GM12874 (cell line): ENCODE results near the gene NEK4.

ENCODE experiments used
- TF ChIP-seq, protein P1 (sequence below): IDR thresholded peaks from 2 replicates; pipeline ENCODE4 v1.5.1; 2011; ENCODE audit warnings: low read depth, mild to moderate bottlenecking, control low read depth, low read length, moderate library complexity; ENCODE audit not compliant: insufficient read depth

Gene NEK4

DNA sequence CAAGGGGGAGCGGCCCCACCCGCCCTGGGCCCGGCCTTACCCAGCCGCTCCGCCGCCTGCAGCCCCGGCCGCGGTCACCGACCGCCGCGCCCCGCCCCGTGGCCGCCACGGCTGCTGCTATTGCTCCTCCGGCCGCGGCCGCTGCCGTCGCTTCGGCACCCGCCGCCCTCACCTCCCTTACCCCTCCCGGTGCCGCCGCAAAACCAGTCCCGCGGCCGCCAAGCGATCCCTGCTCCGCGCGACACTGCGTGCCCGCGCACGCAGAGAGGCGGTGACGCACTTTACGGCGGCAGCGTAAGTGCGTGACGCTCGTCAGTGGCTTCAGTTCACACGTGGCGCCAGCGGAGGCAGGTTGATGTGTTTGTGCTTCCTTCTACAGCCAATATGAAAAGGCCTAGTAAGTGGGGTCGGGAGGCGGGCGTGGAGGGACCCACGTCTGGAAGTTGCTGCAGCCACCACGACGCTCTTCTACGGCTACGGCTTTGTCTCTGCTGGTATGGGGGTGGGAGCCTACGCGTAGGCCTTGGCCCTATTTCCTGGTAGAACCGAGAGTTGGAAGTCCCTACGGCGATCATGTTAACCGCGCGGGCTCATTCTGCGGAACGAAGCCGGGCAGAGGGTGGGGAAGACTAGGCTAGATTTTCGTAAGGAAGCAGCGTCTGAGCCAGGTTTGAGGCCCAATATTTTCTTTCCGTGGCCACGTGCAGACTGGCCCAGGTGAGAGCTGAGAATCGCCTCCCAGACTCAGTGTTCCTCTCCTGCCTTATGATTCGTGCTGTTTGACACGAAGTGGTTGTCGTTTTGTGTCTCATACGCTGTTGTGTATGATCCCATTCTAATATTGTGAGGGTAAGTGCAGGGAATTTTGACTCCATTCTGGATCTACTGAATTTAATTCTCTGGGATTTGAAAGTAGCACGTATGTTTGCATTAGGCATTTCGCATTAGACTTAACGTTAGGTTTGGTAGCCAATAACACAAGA lies 84.7 kb downstream of the NEK4 start, which contains the start of the genes GNL3 and PBRM1:
GNL3 (plus strand) TSS at position 324 of the 983 bp plus-strand sequence; CDS start at position 385, 61 bp downstream.
PBRM1 (minus strand) TSS at position 205 of the 983 bp plus-strand sequence.
- TF ChIP-seq, protein P1, sequence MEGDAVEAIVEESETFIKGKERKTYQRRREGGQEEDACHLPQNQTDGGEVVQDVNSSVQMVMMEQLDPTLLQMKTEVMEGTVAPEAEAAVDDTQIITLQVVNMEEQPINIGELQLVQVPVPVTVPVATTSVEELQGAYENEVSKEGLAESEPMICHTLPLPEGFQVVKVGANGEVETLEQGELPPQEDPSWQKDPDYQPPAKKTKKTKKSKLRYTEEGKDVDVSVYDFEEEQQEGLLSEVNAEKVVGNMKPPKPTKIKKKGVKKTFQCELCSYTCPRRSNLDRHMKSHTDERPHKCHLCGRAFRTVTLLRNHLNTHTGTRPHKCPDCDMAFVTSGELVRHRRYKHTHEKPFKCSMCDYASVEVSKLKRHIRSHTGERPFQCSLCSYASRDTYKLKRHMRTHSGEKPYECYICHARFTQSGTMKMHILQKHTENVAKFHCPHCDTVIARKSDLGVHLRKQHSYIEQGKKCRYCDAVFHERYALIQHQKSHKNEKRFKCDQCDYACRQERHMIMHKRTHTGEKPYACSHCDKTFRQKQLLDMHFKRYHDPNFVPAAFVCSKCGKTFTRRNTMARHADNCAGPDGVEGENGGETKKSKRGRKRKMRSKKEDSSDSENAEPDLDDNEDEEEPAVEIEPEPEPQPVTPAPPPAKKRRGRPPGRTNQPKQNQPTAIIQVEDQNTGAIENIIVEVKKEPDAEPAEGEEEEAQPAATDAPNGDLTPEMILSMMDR: no peak

DNA sequence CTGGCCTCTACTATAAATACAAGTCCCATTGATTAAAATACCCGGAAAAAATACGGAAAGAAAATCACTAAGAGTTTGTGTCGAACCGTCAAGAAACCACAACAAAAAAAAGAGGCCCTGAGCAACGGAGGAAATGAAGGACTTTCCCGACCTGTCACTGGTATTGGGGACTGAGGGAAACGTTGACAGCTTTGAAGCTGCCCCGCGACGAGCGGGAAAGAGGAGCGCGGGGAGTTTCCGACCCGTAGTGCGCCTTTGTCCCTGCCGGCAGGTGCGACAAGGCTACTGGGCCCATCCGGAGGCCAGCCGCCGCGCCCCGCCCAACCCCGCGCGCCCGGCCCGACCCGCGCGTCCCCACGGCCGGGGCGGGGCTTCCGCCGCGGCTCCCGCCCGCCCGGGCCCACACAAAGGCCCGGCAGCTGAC lies 85.4 kb downstream of the NEK4 start:
- TF ChIP-seq, protein P1: no peak

DNA sequence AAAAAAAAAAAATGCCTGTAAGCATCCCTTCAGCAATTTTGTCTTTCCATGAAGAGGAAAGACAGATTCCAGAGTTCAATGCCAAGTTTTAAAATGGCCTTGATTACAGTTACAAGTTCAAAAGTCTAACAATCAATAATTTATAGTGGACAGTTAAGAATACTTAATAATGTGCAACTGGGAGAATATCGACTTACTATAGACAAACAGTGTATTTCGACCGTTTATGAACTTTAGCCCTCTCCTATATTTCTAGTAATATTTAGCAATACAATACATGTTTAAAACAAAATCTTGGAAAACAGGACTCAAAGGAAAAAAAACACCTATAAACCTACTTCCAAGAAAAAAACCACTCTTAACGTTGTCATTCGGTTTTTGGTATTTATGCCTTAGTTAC lies 86.6 kb downstream of the NEK4 start:
- TF ChIP-seq, protein P1: no peak

DNA sequence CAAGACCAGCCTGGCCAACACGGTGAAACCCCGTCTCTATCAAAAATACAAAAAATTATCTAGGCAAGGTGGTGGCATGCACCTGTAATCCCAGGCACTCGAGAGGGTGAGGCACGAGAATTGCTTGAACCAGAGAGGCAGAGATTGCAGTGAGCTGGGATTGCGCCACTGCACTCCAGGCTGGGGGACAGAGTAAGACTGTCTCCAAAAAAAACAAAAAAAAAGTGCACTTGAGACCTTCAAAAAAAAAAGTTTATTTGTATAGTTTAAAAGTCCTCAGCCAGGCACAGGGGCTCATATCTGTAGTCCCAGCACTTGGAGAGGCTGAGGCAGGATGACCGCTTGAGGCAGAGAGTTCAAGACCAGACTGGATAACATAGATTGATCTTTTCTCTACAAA lies 87.1 kb downstream of the NEK4 start:
- TF ChIP-seq, protein P1: no peak

DNA sequence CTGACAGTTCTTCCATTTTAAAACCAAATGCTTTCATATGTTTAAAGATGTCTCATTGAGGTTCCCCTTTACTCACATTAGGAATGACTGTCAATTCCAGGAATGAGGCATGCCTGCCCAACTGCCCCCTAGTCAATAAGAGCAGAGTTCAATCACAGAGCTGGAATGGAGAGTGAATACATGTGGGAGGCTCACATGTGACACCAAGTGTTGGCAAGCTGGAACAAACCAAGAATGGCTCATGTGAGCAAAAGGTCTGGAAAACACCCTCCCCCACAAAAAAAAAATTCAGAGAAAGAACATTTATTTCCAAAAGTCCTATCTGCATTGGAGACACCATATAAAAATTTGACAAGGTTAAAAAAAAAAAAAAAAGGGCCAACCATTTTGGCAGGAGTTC lies 88.7 kb downstream of the NEK4 start:
- TF ChIP-seq, protein P1: 0 out of 2 replicates have a peak, but pooled peaks have one; percentile 5

DNA sequence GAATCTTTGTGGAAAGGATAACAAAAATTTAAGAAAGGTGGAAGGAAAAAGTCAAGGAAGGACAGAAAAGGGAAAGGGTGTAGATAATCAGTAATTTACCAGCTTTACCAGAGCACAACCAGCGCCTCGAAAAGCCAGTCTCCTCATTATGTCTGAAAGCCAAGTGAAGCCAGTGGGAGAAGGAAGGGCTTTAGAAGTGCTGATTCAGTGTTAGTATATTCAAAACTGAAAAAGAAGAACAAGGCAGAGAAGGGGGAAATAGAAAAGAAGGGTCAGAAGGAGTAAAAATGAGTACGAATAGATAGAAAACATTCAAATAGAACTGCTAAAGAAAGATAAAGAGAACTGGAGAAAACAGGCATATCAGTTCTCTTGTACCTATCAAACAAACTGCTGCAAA lies 89.1 kb downstream of the NEK4 start:
- TF ChIP-seq, protein P1: no peak

DNA sequence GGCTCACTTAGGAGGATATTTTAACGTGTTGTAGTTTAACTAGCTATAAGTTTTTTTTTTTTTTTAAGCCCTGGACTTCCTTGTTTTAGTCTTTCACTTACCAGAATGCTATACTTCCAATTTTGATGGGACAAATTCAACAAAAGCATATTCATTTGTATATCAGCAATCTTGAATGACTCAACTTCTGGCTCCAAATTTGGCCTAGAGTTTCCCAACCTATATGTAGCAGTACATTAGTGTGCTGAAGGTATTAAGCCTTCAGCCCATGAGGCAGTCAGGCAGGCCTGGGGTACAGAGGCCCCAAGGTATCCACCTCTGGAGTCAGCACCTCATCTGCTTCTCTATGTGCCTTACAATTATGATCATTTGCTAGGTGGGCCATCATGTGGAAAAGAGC lies 90.9 kb downstream of the NEK4 start:
- TF ChIP-seq, protein P1: no peak
